ENCODE data around the gene PLAAT4. TPM values are rescaled to one million over a fixed set of nuclear protein-coding genes. Genes with fewer than 3 reads are reported as not detected.

Gene PLAAT4
- total RNA-seq, 1 experiment from 2014 or later: 3.5 TPM

DNA sequence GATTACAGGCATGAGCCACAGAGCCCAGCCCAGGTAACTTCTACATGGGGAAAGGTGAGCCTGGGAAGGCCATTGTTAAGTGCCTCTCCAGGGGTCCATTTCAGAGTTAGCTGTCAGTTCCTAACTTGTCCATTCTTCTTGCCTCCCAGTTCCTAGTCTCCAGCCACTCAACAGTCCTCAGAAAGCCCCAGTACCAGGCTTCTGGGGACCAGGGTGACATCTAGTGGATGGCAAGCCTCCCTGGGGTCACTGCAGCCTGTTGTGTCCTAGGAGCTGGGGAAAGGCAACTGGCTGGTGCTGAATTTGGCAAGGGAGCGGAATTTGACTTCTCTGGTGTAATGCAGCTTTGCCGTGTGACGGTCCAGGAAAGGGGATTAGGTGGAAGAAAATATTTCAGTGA is 28.6 kb upstream of the PLAAT4 start:
- no peaks in the 10 kb centered on the region for H3K79me1 ChIP-seq (ENCODE audit: insufficient read depth, low read depth, low read length, poor library complexity, severe bottlenecking)
- no peak overlapping the region for H3K4me3 Mint-ChIP-seq
- H2BK120ac ChIP-seq (ENCODE audit: low read depth, low read length, poor library complexity, severe bottlenecking): no peak overlapping the region
- H4K91ac ChIP-seq (ENCODE audit: insufficient read length, low read depth, low read length): no peak overlapping the region
- no peak overlapping the region for H3K9ac ChIP-seq (ENCODE audit: extremely low read depth, insufficient read length, low read length)
- no CpG with 5 or more reads among the region's 3 CpGs for WGBS (ENCODE audit: extremely low coverage, insufficient read length, low lambda C conversion rate)
- DNase-seq: peak; percentile 88
- H3K23me2 ChIP-seq (ENCODE audit: insufficient read length, low read depth, low read length, poor library complexity, severe bottlenecking): no peaks in the 10 kb centered on the region
- H2BK20ac ChIP-seq (ENCODE audit: low read depth, low read length, poor library complexity, severe bottlenecking): no peak overlapping the region
- no peak overlapping the region for H2BK15ac ChIP-seq (ENCODE audit: low read depth, low read length)
- no peaks in the 10 kb centered on the region for H3K27me3 ChIP-seq (ENCODE audit: insufficient read depth, low read length)
- peaks cover 9% of the 10 kb centered on the region; the same call in 1 of the 2 replicates for H3K4me1 ChIP-seq (ENCODE audit: insufficient read depth, low read length)
- H3K27ac ChIP-seq (ENCODE audit: insufficient read length, low read depth, low read length): no peak overlapping the region
- no peak overlapping the region for H3K18ac ChIP-seq (ENCODE audit: insufficient read length, low read depth, low read length)
- no peaks in the 10 kb centered on the region for H3K9me3 ChIP-seq (ENCODE audit: control insufficient read depth, low read depth, low read length)
- H4K20me1 ChIP-seq (ENCODE audit: control insufficient read depth, insufficient read depth, insufficient read length): no peaks in the 10 kb centered on the region
- no peak overlapping the region for H4K8ac ChIP-seq (replicated peaks; ENCODE audit: insufficient read length, low read depth, low read length)
- H3K36me3 Mint-ChIP-seq (ENCODE audit: insufficient read depth in 1 of 3, low read depth in 3 of 3): peaks cover 0 to 10% (median 2%) of the 10 kb centered on the region in 3 experiments; a peak in 2 of 7 replicates
- H4K5ac ChIP-seq (ENCODE audit: insufficient read length, low read depth, low read length): no peak overlapping the region
- H3K4me2 ChIP-seq (ENCODE audit: insufficient read depth, insufficient read length, low read length): no peak overlapping the region
- peak overlapping the region in 1 of 3 experiments; percentile 35; a peak in 1 of 7 replicates for H3K27ac Mint-ChIP-seq
- no peak overlapping the region for H2AK5ac ChIP-seq (ENCODE audit: insufficient read length, low read length)
- H2BK12ac ChIP-seq (ENCODE audit: insufficient read length, low read depth, low read length): no peak overlapping the region
- no peaks in the 10 kb centered on the region for H3K79me2 ChIP-seq (ENCODE audit: insufficient read depth, low read length)
- TF ChIP-seq, protein P1, sequence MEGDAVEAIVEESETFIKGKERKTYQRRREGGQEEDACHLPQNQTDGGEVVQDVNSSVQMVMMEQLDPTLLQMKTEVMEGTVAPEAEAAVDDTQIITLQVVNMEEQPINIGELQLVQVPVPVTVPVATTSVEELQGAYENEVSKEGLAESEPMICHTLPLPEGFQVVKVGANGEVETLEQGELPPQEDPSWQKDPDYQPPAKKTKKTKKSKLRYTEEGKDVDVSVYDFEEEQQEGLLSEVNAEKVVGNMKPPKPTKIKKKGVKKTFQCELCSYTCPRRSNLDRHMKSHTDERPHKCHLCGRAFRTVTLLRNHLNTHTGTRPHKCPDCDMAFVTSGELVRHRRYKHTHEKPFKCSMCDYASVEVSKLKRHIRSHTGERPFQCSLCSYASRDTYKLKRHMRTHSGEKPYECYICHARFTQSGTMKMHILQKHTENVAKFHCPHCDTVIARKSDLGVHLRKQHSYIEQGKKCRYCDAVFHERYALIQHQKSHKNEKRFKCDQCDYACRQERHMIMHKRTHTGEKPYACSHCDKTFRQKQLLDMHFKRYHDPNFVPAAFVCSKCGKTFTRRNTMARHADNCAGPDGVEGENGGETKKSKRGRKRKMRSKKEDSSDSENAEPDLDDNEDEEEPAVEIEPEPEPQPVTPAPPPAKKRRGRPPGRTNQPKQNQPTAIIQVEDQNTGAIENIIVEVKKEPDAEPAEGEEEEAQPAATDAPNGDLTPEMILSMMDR (conservative IDR thresholded peaks at IDR 0.05): peak; percentile 66
- no peak overlapping the region for H3K14ac ChIP-seq (ENCODE audit: insufficient read depth, low read length)
- H3K4ac ChIP-seq (ENCODE audit: low read depth, low read length): no peak overlapping the region
- H3K4me1 Mint-ChIP-seq: peaks cover 57 to 62% of the 10 kb centered on the region in 2 experiments
- peaks cover 1% of the 10 kb centered on the region for H3K27me3 Mint-ChIP-seq (ENCODE audit: low read depth)
- no peak overlapping the region for H3K56ac ChIP-seq (ENCODE audit: insufficient read length, low read depth, low read length)
- H3K9me3 Mint-ChIP-seq: 0 out of 5 replicates have a peak, but pooled peaks cover 0 to 3% of the 10 kb centered on the region in 2 experiments
- no peak overlapping the region for H3K23ac ChIP-seq (ENCODE audit: insufficient read length, low read depth, low read length)
- no peak overlapping the region for H3T11ph ChIP-seq (ENCODE audit: low read length)
- H2BK5ac ChIP-seq (ENCODE audit: insufficient read length, low read length): no peak overlapping the region
- H2AFZ ChIP-seq (ENCODE audit: low read length): no peak overlapping the region

Data from H9 (cell line).